HT1080 (cell line): ENCODE data around the gene SLCO3A1. TPM values are rescaled to one million over a fixed set of nuclear protein-coding genes. Genes with fewer than 3 reads are reported as not detected.
"Not testable (repeated sequence)": the region's sequence is repeated elsewhere in the genome, so short reads cannot be mapped to it uniquely, and the experiment has no call there.

Experiments
- DNase-seq: peaks from one replicate; pipeline ENCODE4 v3.0.0-alpha.2; 2015; ENCODE audit warnings: low read depth
- total RNA-seq: library from RNA; depleted of rRNA; stranded (reverse); fragments of >200 nt; shearing (Covaris generic); gene quantifications from 2 replicates; pipeline ENCODE4 v1.2.3, GENCODE V29; 2014

The SLCO3A1 gene
- total RNA-seq, 1 experiment from 2014 or later: 4.6 TPM

- no peak for DNase-seq
Measured at GRCh38 chr15:91961357-91961756, 107.8 kb downstream of the SLCO3A1 start.

GRCh38 chr15:91963747-91964146 is 110.2 kb downstream of the SLCO3A1 start:
- DNase-seq: not testable (repeated sequence)

GRCh38 chr15:91965501-91966193 is 112.1 kb downstream of the SLCO3A1 start:
- peak; percentile 92 for DNase-seq

- no peak for DNase-seq
Measured at GRCh38 chr15:91966194-91966552, 112.7 kb downstream of the SLCO3A1 start.

GRCh38 chr15:91967935-91968606 is 114.6 kb downstream of the SLCO3A1 start:
- no peak for DNase-seq

- DNase-seq: no peak
Measured at GRCh38 chr15:91968610-91969009, 115.1 kb downstream of the SLCO3A1 start.

GRCh38 chr15:91970142-91970541 is 116.6 kb downstream of the SLCO3A1 start:
- no peak for DNase-seq

GRCh38 chr15:91973481-91973880 is 120.0 kb downstream of the SLCO3A1 start:
- DNase-seq: no peak

- DNase-seq: no peak
Measured at GRCh38 chr15:91974321-91974720, 120.8 kb downstream of the SLCO3A1 start.

- DNase-seq: no peak
Measured at GRCh38 chr15:91975241-91975978, 121.9 kb downstream of the SLCO3A1 start.

GRCh38 chr15:91976966-91977365 is 123.5 kb downstream of the SLCO3A1 start:
- no peak for DNase-seq

GRCh38 chr15:91980502-91981267 is 127.2 kb downstream of the SLCO3A1 start:
- DNase-seq: no peak

- peak; percentile 13 for DNase-seq
Measured at GRCh38 chr15:91981821-91982800, 128.6 kb downstream of the SLCO3A1 start.

- DNase-seq: no peak
Measured at GRCh38 chr15:91983729-91984340, 130.3 kb downstream of the SLCO3A1 start.

GRCh38 chr15:91985297-91985696 is 131.8 kb downstream of the SLCO3A1 start:
- DNase-seq: no peak

- no peak for DNase-seq
Measured at GRCh38 chr15:91988071-91988470, 134.6 kb downstream of the SLCO3A1 start.

- no peak for DNase-seq
Measured at GRCh38 chr15:91988655-91989054, 135.1 kb downstream of the SLCO3A1 start.

GRCh38 chr15:91989821-91990220 is 136.3 kb downstream of the SLCO3A1 start:
- no peak for DNase-seq

GRCh38 chr15:91992945-91993344 is 139.4 kb downstream of the SLCO3A1 start:
- DNase-seq: no peak

GRCh38 chr15:91995146-91995545 is 141.6 kb downstream of the SLCO3A1 start:
- no peak for DNase-seq
